ENCODE results near the gene FAM110A. TPM values are rescaled to one million over a fixed set of nuclear protein-coding genes. Genes with fewer than 3 reads are reported as not detected.

Gene FAM110A
- total RNA-seq, 2 donors from 2014 or later, result 7.0 to 8.2 TPM

DNA sequence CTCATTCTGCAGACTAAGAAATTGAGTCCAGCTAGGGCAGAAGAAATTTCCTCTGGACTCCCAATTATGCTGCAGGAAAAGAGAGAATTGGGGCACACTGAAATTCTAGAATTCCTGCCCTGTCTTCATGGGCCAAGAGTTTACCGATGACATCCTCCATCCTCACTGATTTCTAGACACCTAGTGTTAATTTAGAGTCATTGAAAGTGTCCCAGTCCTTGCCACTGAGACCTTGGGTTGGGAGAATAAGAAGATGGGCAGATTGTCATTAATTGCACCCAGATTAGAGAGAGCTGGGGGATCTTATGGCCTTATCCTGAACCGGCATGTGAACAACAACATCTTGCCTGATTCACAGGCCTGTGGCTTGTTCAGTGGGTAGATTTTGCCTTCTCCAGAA is 53.6 kb downstream of the FAM110A start:
- H3K36me3 ChIP-seq (replicated peaks in 1 of 2; ENCODE audit: insufficient read depth in 1 of 2, low read depth in 2 of 2), result no peaks in the 10 kb centered on the region
- no peaks in the 10 kb centered on the region for H3K9me3 ChIP-seq
- 73 to 92% methylated on average over 2 of the region's 2 CpGs for WGBS, 2 donors
- no peak overlapping the region for H3K27ac ChIP-seq
- DNase-seq (no peak), ATAC-seq (no peak)
- H3K27me3 ChIP-seq, result no peaks in the 10 kb centered on the region
- H3K4me1 ChIP-seq, result peaks cover 13% of the 10 kb centered on the region
- H3K4me3 ChIP-seq, result no peak overlapping the region
- TF ChIP-seq, protein P1, sequence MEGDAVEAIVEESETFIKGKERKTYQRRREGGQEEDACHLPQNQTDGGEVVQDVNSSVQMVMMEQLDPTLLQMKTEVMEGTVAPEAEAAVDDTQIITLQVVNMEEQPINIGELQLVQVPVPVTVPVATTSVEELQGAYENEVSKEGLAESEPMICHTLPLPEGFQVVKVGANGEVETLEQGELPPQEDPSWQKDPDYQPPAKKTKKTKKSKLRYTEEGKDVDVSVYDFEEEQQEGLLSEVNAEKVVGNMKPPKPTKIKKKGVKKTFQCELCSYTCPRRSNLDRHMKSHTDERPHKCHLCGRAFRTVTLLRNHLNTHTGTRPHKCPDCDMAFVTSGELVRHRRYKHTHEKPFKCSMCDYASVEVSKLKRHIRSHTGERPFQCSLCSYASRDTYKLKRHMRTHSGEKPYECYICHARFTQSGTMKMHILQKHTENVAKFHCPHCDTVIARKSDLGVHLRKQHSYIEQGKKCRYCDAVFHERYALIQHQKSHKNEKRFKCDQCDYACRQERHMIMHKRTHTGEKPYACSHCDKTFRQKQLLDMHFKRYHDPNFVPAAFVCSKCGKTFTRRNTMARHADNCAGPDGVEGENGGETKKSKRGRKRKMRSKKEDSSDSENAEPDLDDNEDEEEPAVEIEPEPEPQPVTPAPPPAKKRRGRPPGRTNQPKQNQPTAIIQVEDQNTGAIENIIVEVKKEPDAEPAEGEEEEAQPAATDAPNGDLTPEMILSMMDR (IDR thresholded peaks at IDR 0.05), result no peak
- no peak for TF ChIP-seq POLR2A (IDR thresholded peaks at IDR 0.05)
- intact Hi-C loops (cut with DNase I), result no loop called here

DNA sequence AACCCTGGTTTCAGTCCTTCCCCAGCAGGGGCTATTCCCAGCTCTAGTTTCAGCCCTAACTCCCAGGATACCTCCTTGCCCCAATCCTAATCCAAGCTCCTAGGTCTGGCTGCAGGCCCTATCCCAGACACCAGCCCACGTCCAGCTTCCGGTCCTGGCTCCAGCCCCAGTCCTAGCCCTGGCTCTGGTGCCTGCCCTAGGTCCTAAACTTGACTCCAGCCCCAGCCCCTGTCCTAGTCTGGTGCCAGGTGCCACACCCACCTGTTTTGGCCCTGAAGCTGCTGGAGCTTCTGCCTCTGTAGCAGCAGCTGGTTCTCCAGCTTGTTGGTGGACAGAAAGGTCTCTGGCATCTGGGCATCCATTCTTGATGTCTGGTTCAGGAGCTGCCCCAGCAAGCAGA is 54.5 kb downstream of the FAM110A start:
- no peaks in the 10 kb centered on the region for H3K27me3 ChIP-seq
- H3K4me3 ChIP-seq, result no peak overlapping the region
- no peak for TF ChIP-seq POLR2A (IDR thresholded peaks at IDR 0.05)
- TF ChIP-seq, protein P1 (IDR thresholded peaks at IDR 0.05), result no peak
- H3K36me3 ChIP-seq (replicated peaks in 1 of 2; ENCODE audit: insufficient read depth in 1 of 2, low read depth in 2 of 2), result no peaks in the 10 kb centered on the region
- H3K4me1 ChIP-seq, result peaks cover 13% of the 10 kb centered on the region
- WGBS, 2 donors, result 59 to 88% methylated on average over 2 of the region's 2 CpGs
- no peaks in the 10 kb centered on the region for H3K9me3 ChIP-seq
- intact Hi-C loops (cut with DNase I), result no loop called here
- ATAC-seq (no peak), DNase-seq (no peak)
- no peak overlapping the region for H3K27ac ChIP-seq

DNA sequence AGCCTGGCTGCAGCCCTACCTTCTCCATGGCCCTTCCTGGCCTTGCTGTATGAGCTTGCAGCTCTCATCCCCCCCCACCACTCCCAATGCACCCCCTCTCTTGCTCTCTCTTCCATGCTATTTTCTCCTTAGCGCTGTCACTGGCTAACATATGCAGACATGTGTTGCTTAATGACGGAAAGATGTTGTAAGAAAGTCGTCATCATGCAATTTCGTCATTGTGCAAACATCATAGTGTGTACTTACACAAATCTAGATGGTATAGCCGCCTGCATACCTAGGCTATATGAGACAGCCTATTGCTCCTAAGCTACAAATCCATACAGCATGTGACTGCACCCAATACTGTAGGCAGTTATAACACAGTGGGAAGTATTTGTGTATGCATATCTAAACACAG is 55.6 kb downstream of the FAM110A start:
- ATAC-seq, result no peak
- Histone ChIP-seq H3K27me3 (no peaks in the 10 kb centered on the region), H3K4me1 (peaks cover 13% of the 10 kb centered on the region), H3K36me3 (replicated peaks in 1 of 2; ENCODE audit: insufficient read depth in 1 of 2, low read depth in 2 of 2) (no peaks in the 10 kb centered on the region), H3K9me3 (no peaks in the 10 kb centered on the region), H3K27ac (no peak overlapping the region), H3K4me3 (no peak overlapping the region)
- intact Hi-C loops (cut with DNase I), result no loop called here
- DNase-seq, result no peak
- 60 to 72% methylated on average over 5 of the region's 5 CpGs for WGBS, 2 donors
- no peak for TF ChIP-seq POLR2A (IDR thresholded peaks at IDR 0.05)
- TF ChIP-seq, protein P1 (IDR thresholded peaks at IDR 0.05), result no peak

DNA sequence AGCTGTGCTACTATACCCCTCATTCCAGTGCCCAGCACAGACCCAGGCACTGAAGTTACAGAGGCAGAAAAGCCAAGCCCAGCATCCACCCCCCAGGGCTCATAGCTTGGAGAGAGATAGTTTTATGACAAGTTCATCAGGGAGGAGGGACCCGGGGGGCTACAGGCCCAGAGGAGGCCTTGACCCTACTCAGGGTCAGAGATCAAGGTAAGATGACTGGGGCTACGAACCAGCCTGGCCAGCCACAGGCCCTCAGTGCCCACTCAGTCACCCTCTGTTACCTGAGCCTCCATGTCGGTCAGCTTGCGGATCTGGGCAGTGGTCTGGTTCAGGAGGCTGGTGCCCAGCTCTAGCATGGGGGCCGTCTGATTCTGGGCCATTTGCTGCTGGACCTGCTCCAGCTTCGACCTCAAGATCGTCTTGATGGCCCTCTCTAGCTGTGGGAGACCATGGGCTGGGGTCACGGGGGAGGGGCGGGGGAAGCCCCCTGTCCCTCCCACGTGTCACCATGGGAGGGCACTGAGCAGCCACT is 56.5 kb downstream of the FAM110A start:
- Histone ChIP-seq H3K27ac (no peak overlapping the region), H3K36me3 (replicated peaks in 1 of 2; ENCODE audit: insufficient read depth in 1 of 2, low read depth in 2 of 2) (no peaks in the 10 kb centered on the region), H3K4me1 (peaks cover 13% of the 10 kb centered on the region), H3K4me3 (no peak overlapping the region), H3K9me3 (no peaks in the 10 kb centered on the region), H3K27me3 (no peaks in the 10 kb centered on the region)
- TF ChIP-seq, protein P1 (IDR thresholded peaks at IDR 0.05), result no peak
- TF ChIP-seq POLR2A (IDR thresholded peaks at IDR 0.05), result no peak
- intact Hi-C loops (cut with DNase I), result no loop called here
- ATAC-seq (no peak), DNase-seq (no peak)
- 57 to 67% methylated on average over 3 to 9 of the region's 10 CpGs for WGBS, 2 donors

DNA sequence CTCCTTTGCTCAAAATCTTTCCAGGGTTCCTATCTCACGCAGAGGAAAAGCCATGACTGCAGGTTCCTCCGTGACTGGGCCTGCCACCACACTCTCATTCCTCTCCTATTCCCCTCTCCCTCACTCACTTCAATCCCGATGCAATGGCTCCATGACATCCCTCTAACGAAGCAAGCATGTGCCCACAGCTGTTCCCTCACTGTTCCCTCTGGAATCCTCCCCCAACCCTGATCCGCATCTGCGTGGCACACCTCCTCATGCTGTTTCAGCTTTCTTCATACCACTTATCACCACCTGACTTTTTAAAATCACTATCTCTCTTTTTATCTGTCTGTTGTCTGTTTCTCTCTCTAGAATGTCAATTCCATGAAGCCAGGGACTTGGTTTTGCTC is 57.1 kb downstream of the FAM110A start:
- intact Hi-C loops (cut with DNase I), result no loop called here
- H3K36me3 ChIP-seq (replicated peaks in 1 of 2; ENCODE audit: insufficient read depth in 1 of 2, low read depth in 2 of 2), result no peaks in the 10 kb centered on the region
- no peaks in the 10 kb centered on the region for H3K27me3 ChIP-seq
- no peak overlapping the region for H3K4me3 ChIP-seq
- WGBS, 2 donors, result 72 to 74% methylated on average over 6 of the region's 6 CpGs
- H3K4me1 ChIP-seq, result peaks cover 13% of the 10 kb centered on the region
- DNase-seq (no peak), ATAC-seq (no peak)
- TF ChIP-seq, protein P1 (IDR thresholded peaks at IDR 0.05), result no peak
- no peak for TF ChIP-seq POLR2A (IDR thresholded peaks at IDR 0.05)
- no peak overlapping the region for H3K27ac ChIP-seq
- H3K9me3 ChIP-seq, result no peaks in the 10 kb centered on the region

Measured in body of pancreas (tissue), 4 donors.